K562 (cell line): Measurements from ENCODE around the gene CAPZA1. TPM values are rescaled to one million over a fixed set of nuclear protein-coding genes. Genes with fewer than 3 reads are reported as not detected.

Experiments
- ATAC-seq: fragments of 200-7000 bp; cut with Tn5 transposase; 3 replicates; pipeline ENCODE4 v1.9.1; 2020; ENCODE audit warnings: moderate library complexity
- BruUV-seq: library from RNA; stranded (reverse); fragments of 400-500 nt; replicated peaks from 2 replicates; lab custom pipeline; 2021; lab: Mats Ljungman, UMichigan
- CTCF ChIA-PET: fragments of 300-600 bp; formaldehyde crosslinking; extraction: SDS; loops from one replicate; lab custom pipeline; 2021; ENCODE audit warnings: low intra/inter-chr PET ratio; lab: Yijun Ruan, JAX
- POLR2A ChIA-PET: fragments of 300-600, 350-650 bp; sonication (Branson Sonifier 250); formaldehyde crosslinking; extraction: SDS; loops from one replicate; lab custom pipeline; 2021; ENCODE audit warnings: antibody characterized with exemption, inconsistent platforms; lab: Yijun Ruan, JAX
- DNase-seq, 4 experiments: peaks; one replicate each; pipeline versions ENCODE4 v3.0.0 to v3.0.0-alpha.2; 2011 to 2018; ENCODE audit warnings: low spot score in 3 of 4, mixed read lengths in 3 of 4; ENCODE audit errors: extremely low read depth in 1 of 4
- FAIRE-seq: peaks from 2 replicates; lab custom pipeline; 2011; peaks lifted over from hg19 to GRCh38; lab: Jason Lieb, UNC
- H2AFZ ChIP-seq: 2 replicates; pipeline ENCODE4 v1.6.0; 2011; ENCODE audit warnings: low read depth, low read length, control low read depth, inconsistent platforms
- H3K27ac ChIP-seq: fragments of 200-600 bp; 3 replicates; pipeline ENCODE4 v1.8.0; 2011; ENCODE audit warnings: low read depth, mild to moderate bottlenecking, control low read depth, inconsistent platforms, low read length, moderate library complexity, mixed read lengths; ENCODE audit errors: extremely low read depth
- H3K27me3 ChIP-seq, 2 experiments: fragments of 300-600 bp in 1 of 2; 2 replicates in 1 of 2; 3 replicates in 1 of 2; pipeline versions ENCODE4 v1.6.0 to v1.8.0; 2011; ENCODE audit warnings: inconsistent platforms in 2 of 2, low read length in 2 of 2, mild to moderate bottlenecking in 1 of 2, mixed read lengths in 1 of 2, moderate library complexity in 1 of 2; ENCODE audit not compliant: control insufficient read depth in 2 of 2, insufficient read depth in 2 of 2
- H3K36me3 ChIP-seq: fragments of 300-600 bp; 3 replicates; pipeline ENCODE4 v1.8.0; 2011; ENCODE audit warnings: mild to moderate bottlenecking, low read length, inconsistent platforms; ENCODE audit not compliant: control insufficient read depth, insufficient read depth
- H3K4me1 ChIP-seq, 2 experiments: fragments of 200-600 bp in 1 of 2; replicated peaks in 1 of 2; 2 replicates in 1 of 2; 3 replicates in 1 of 2; pipeline versions ENCODE4 v1.5.1 to v1.8.0; 2011; ENCODE audit warnings: inconsistent platforms in 2 of 2, low read length in 2 of 2, mild to moderate bottlenecking in 1 of 2, mixed read lengths in 1 of 2, moderate library complexity in 1 of 2; ENCODE audit not compliant: control insufficient read depth in 2 of 2, insufficient read depth in 2 of 2
- H3K4me2 ChIP-seq: 2 replicates; pipeline ENCODE4 v1.6.1; 2011; ENCODE audit warnings: low read length, control low read depth, inconsistent platforms, mixed read lengths; ENCODE audit not compliant: insufficient read depth
- H3K4me3 ChIP-seq: fragments of 200-600 bp; sonication (generic), shearing (Covaris generic); 2 replicates; pipeline ENCODE4 v1.5.1; 2016; ENCODE audit warnings: control low read depth, inconsistent platforms
- H3K79me2 ChIP-seq: fragments of 200-600 bp; 3 replicates; pipeline ENCODE4 v1.8.0; 2011; ENCODE audit warnings: low read length, inconsistent platforms; ENCODE audit not compliant: control insufficient read depth, insufficient read depth
- H3K9ac ChIP-seq, 2 experiments: 2 replicates each; pipeline versions ENCODE4 v1.6.0 to v1.6.1; 2011; ENCODE audit warnings: low read depth in 2 of 2, low read length in 2 of 2, control low read depth in 1 of 2, inconsistent platforms in 1 of 2, mild to moderate bottlenecking in 1 of 2, mixed read lengths in 1 of 2; ENCODE audit not compliant: insufficient read depth in 1 of 2
- H3K9me1 ChIP-seq: one replicate; pipeline ENCODE4 v1.6.0; 2011; ENCODE audit warnings: inconsistent platforms, mild to moderate bottlenecking, low read length, moderate library complexity; ENCODE audit not compliant: control insufficient read depth, insufficient read depth
- H3K9me3 ChIP-seq: replicated peaks from 2 replicates; pipeline ENCODE4 v1.5.1; 2011; ENCODE audit warnings: low read depth, low read length, inconsistent platforms; ENCODE audit not compliant: control insufficient read depth, insufficient read depth
- H4K20me1 ChIP-seq: replicated peaks from 2 replicates; pipeline ENCODE4 v1.6.1; 2011; ENCODE audit warnings: low read length, inconsistent platforms, mixed read lengths; ENCODE audit not compliant: control insufficient read depth, insufficient read depth
- L3MBTL2 ChIP-seq: fragments of 450-650 bp; IDR thresholded peaks from 2 replicates; pipeline ENCODE4 v1.6.1; 2016; ENCODE audit warnings: mild to moderate bottlenecking, moderate library complexity
- ZNF668 ChIP-seq: fragments of 250-450 bp; sonication (Bioruptor Pico); IDR thresholded peaks from 2 replicates; pipeline ENCODE4 v1.8.0; 2022; ENCODE audit warnings: mild to moderate bottlenecking, inconsistent platforms
- WGBS: fragments of 100-300 bp; shearing (Covaris generic); methylation state at CpG from one replicate; pipeline ENCODE4 v1.1.6; 2016; ENCODE audit warnings: low coverage, mixed read lengths; ENCODE audit not compliant: insufficient coverage; ENCODE audit errors: missing lambda C conversion rate; 5-methylcytosine and 5-hydroxymethylcytosine counted together
- in situ Hi-C: fragments of 300-500 bp; cut with MboI; formaldehyde crosslinking; loops from 4 replicates; pipeline ENCODE4 v1.15.0; 2018; ENCODE audit warnings: inconsistent platforms, mixed read lengths
- intact Hi-C: fragments of 100-400 bp; cut with micrococcal nuclease; formaldehyde crosslinking; loops from 2 replicates; pipeline ENCODE4 v1.14.2; 2022
- polyA plus RNA-seq, 8 experiments: library from polyadenylated mRNA; depleted of rRNA in 4 of 8; stranded (reverse) in 5 of 8; unstranded in 3 of 8; fragments of >200 nt; fragmentation: Nextera tagmentation in 2 of 8; fragmentation: Illumina TruSeq in 1 of 8; extraction: Ambion mirVana in 2 of 8; extraction: Trizol in 1 of 8; gene quantifications; 2 replicates each; pipeline versions ENCODE4 v1.2.1 to v1.2.3, GENCODE V29; 2011 to 2014; ENCODE audit warnings: inconsistent platforms in 1 of 8, missing spikeins in 1 of 8
- total RNA-seq, 7 experiments: library from RNA; depleted of rRNA in 6 of 7; stranded (reverse); fragments of >200 nt in 6 of 7; fragmentation: Illumina TruSeq in 2 of 7; extraction: Trizol in 2 of 7; gene quantifications; 2 replicates each; pipeline versions ENCODE4 v1.2.1 to v1.2.3, GENCODE V29; 2011 to 2021; ENCODE audit warnings: low replicate concordance in 1 of 7
- TF ChIP-seq, protein P1 (sequence below): sonication (generic); IDR thresholded peaks from 2 replicates; pipeline ENCODE4 v1.6.1; 2016
- TF ChIP-seq, protein P2 (sequence below): fragments of 250-450 bp; sonication (Bioruptor Pico); IDR thresholded peaks from 2 replicates; pipeline ENCODE4 v1.8.0; 2021; ENCODE audit warnings: moderate library complexity, mild to moderate bottlenecking, inconsistent platforms

CAPZA1 gene
- total and polyA plus RNA-seq, 9 of the 15 experiments (the other 6 are each of a cell fraction or from before 2014, with no cell fraction given) = 237 to 1,020 (median 306) TPM

DNA sequence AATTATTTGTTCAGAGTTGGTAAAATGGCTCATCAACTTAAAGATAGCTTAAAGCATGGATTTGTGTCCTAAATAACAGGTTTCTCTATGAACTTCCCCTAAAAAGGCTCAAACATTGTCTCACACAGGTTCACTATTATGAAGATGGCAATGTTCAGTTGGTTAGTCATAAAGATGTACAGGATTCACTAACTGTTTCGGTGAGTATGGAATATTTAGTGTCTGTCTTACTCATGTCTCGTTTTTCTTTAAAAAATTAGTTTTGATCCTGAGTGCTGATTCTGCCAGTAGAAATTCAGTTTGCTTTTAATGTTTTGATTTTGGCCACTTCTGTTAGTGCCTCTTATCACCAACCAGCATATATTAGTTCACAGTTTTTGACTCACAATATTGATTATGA lies 47.3 kb downstream of the CAPZA1 start:
- Histone ChIP-seq H3K79me2 (no peaks in the 10 kb centered on the region), H3K27me3 (no peaks in the 10 kb centered on the region), H3K36me3 (peaks cover 96% of the 10 kb centered on the region), H3K9ac (no peak overlapping the region), H3K4me1 (no peaks in the 10 kb centered on the region), H3K4me2 (no peak overlapping the region), H2AFZ (no peak overlapping the region), H3K4me3 (no peak overlapping the region), H3K9me1 (no peaks in the 10 kb centered on the region), H4K20me1 (no peaks in the 10 kb centered on the region), H3K27ac (no peak overlapping the region), H3K9me3 (no peaks in the 10 kb centered on the region)
- intact Hi-C loops = no loop called here
- BruUV-seq = no TSS peak
- 88% methylated on average over 2 of the region's 2 CpGs for WGBS
- no peak for FAIRE-seq
- POLR2A ChIA-PET = interaction anchor here (3.4 kb wide), 1 partner anchor 10 kb away, joined by 21 read pairs; no protein-coding TSS in a partner anchor
- no peak for ATAC-seq
- no peak for DNase-seq
- in situ Hi-C loops = no loop called here
- TF ChIP-seq L3MBTL2 (no peak), ZNF668 (CRISPR knock-in tag) (no peak)
- TF ChIP-seq, all 486 proteins: peak for 0
- CTCF ChIA-PET = no interaction called here

DNA sequence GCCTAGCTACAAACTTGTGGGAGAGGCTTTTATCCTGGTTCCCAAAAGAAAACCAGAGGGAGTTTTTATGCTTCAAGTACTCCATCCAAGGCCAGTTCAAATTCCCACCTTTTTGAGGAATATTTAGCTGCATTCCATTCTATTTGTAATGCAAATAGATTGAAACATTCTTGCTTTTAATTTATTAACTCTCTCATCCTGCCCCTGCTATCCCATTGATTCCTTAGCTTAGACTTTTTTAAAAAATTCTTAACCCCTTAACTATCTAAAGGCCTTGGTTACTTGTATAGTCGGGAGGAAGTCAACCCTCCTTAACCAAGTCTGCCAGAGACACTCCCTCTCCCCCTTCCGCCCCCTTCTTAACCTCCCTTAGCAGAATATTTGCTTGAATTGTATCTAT lies 52.4 kb downstream of the CAPZA1 start:
- BruUV-seq = no TSS peak
- WGBS = 75% methylated on average over 2 of the region's 2 CpGs
- FAIRE-seq (no peak), ATAC-seq (no peak), DNase-seq (no peak)
- no peaks in the 10 kb centered on the region for H3K9me3 ChIP-seq
- H2AFZ ChIP-seq = no peak overlapping the region
- H3K9ac ChIP-seq = no peak overlapping the region
- H3K4me1 ChIP-seq = peaks cover 18 to 31% of the 10 kb centered on the region in 2 experiments
- TF ChIP-seq, protein P1, sequence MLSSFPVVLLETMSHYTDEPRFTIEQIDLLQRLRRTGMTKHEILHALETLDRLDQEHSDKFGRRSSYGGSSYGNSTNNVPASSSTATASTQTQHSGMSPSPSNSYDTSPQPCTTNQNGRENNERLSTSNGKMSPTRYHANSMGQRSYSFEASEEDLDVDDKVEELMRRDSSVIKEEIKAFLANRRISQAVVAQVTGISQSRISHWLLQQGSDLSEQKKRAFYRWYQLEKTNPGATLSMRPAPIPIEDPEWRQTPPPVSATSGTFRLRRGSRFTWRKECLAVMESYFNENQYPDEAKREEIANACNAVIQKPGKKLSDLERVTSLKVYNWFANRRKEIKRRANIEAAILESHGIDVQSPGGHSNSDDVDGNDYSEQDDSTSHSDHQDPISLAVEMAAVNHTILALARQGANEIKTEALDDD = peak; percentile 76; the same call in 1 of the 2 replicates
- TF ChIP-seq, protein P2, sequence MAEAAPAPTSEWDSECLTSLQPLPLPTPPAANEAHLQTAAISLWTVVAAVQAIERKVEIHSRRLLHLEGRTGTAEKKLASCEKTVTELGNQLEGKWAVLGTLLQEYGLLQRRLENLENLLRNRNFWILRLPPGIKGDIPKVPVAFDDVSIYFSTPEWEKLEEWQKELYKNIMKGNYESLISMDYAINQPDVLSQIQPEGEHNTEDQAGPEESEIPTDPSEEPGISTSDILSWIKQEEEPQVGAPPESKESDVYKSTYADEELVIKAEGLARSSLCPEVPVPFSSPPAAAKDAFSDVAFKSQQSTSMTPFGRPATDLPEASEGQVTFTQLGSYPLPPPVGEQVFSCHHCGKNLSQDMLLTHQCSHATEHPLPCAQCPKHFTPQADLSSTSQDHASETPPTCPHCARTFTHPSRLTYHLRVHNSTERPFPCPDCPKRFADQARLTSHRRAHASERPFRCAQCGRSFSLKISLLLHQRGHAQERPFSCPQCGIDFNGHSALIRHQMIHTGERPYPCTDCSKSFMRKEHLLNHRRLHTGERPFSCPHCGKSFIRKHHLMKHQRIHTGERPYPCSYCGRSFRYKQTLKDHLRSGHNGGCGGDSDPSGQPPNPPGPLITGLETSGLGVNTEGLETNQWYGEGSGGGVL (CRISPR knock-in tag) = no peak
- no peak overlapping the region for H3K27ac ChIP-seq
- H3K27me3 ChIP-seq = no peaks in the 10 kb centered on the region
- no peak overlapping the region for H3K4me3 ChIP-seq
- H4K20me1 ChIP-seq = no peaks in the 10 kb centered on the region
- intact Hi-C loops = no loop called here
- in situ Hi-C loops = no loop called here
- ChIA-PET POLR2A (interaction anchor here (0.6 to 7.3 kb wide), 13 partner anchors 10 to 721 kb away, joined by 3 to 104 read pairs (median 4); partner anchors contain the start of genes PPM1J and ST7L), CTCF (interaction anchor here (0.6 to 2.2 kb wide), 2 partner anchors 35 to 45 kb away, joined by 3 to 15 read pairs; partner anchors contain the start of gene RHOC)
- no peak overlapping the region for H3K4me2 ChIP-seq
- peaks cover 29% of the 10 kb centered on the region for H3K79me2 ChIP-seq
- H3K36me3 ChIP-seq = peaks cover 61% of the 10 kb centered on the region
- no peaks in the 10 kb centered on the region for H3K9me1 ChIP-seq
